H1 (cell line): ENCODE measurements around the gene SCPEP1. TPM values are rescaled to one million over a fixed set of nuclear protein-coding genes. Genes with fewer than 3 reads are reported as not detected.

Experiments used
- CHD7 ChIP-seq: fragments of 300-600 bp; sonication (generic); IDR thresholded peaks from 2 replicates; pipeline ENCODE4 v1.7.1; 2012; ENCODE audit warnings: low read length, moderate library complexity, mild to moderate bottlenecking, inconsistent platforms; ENCODE audit not compliant: insufficient replicate concordance
- SIN3A ChIP-seq, 2 experiments: IDR thresholded peaks in 1 of 2; conservative IDR thresholded peaks in 1 of 2; 2 replicates each; pipeline ENCODE4 v1.6.1; 2011 to 2012; ENCODE audit warnings: low read length in 2 of 2, improper control_type of control experiment in 1 of 2, low read depth in 1 of 2, mild to moderate bottlenecking in 1 of 2
- polyA plus RNA-seq, 7 experiments: library from polyadenylated mRNA; depleted of rRNA in 3 of 7; stranded (reverse) in 5 of 7; unstranded in 2 of 7; fragments of >200 nt in 5 of 7; fragments of 200-250 nt in 2 of 7; gene quantifications; 1 replicate in 5 of 7; 2 replicates in 1 of 7; 4 replicates in 1 of 7; pipeline versions ENCODE4 v1.2.1 to v1.2.3, GENCODE V29; 2011 to 2013; ENCODE audit warnings: missing spikeins in 2 of 7, mixed read lengths in 2 of 7
- total RNA-seq: library from RNA; stranded (reverse); fragmentation: NEBNext Ultra II Directional; extraction: Animal tissue kit (Norgen Biotek cat#: 25700); gene quantifications from 2 replicates; pipeline ENCODE4 v1.2.1, GENCODE V29; 2021

SCPEP1 gene
- total and polyA plus RNA-seq, 2 of the 8 experiments (the other 6 are each of a cell fraction or from before 2014, with no cell fraction given): 30.7 to 52.6 TPM

DNA sequence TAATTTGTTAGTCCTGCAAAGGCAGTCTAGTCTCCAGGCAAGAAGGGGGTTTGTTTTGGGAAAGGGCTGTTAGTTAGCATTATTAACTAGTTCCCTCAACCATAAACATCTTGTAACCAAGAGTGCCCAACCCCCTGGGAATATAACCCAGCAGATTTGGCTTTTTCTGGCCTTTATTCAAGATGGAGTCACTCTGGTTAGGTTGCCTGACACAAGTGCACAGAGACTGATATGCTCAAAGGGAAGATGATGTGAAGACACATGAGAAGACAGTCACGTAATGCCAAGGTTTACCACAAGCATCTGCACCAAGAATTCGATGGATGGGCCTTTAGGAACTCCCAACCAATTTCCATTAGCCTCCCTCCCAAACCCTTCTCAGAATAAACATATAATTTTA lies 3.9 kb upstream of the SCPEP1 start (continued):
- TF ChIP-seq CHD7 (no peak), SIN3A (conservative IDR thresholded peaks at IDR 0.05 in 1 of 2, IDR thresholded peaks at IDR 0.05 in 1 of 2; ENCODE audit: low read depth in 1 of 2, low read length in 2 of 2) (no peak)
- TF ChIP-seq, all 59 proteins: peak for 0
